CMK (cell line): ENCODE data around the gene USF2.

Experiments
- DNase-seq: peaks from one replicate; pipeline ENCODE4 v3.0.0-alpha.2; 2010; ENCODE audit warnings: low read depth

The USF2 gene

DNA sequence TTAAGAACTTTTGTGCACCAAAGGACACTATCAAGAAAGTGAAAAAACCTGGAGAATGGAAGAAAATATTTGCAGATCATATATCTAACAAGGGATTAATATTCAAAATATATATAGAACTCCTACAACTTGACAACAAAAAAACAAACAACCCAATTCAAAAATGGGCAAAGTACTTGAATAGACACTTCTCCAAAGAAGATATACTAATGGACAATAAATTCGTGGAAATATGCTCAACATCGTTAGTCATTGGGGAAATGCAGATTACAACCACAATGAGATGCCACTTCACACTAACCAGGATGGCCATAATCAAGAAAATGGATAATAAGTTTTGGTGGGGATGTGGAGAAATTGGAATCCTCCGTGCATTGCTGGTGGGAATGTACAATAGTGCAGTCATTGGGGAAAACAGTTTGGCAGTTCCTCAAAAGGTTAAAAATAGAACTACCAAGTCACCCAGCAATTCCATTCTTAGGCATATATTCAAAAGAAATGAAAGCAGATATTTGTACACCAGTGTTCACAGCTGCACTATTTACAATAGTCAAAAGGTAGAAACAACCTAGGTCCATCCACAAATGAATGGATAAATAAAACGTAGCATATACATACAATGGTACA lies 22.2 kb upstream of the USF2 start:
- DNase-seq, result no peak

DNA sequence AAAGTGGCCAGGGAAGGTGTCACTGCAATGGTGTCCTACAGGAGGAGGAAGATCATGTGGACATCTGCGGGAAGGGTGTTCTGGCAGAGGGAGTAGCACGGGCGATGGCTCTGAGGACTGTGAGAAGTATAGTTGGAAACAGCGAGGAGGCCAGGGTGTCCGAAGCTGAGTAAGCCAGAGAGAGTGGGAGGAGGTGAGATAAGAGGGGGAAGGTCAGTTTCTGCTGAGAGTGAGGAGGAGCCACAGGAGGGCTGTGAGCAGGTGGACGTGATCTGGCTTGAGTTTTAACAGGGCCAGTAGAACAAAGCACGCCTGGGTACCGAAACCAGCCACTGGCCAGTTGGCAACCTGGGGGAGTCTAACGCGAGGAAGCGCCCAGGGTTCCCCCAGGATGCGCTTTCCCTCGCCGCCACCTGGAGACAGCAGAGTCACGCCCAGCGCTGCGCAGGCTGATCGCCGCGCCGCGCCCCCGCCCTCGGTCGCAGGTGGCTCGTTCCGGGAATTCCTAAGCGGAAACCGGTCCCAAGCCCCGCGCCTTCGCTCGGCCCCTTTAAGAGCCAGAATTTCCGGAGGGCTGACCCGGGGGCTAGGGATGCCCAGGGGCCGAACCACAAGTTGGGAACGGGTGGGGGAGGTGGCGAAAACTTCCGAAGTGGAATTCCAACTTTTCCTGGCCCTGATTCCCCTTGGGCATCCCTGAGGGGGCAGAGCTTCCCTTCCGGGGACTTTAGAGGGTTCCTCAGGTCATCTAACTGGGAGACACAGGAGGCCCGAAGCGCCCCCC lies 21.0 kb upstream of the USF2 start:
- no peak for DNase-seq

DNA sequence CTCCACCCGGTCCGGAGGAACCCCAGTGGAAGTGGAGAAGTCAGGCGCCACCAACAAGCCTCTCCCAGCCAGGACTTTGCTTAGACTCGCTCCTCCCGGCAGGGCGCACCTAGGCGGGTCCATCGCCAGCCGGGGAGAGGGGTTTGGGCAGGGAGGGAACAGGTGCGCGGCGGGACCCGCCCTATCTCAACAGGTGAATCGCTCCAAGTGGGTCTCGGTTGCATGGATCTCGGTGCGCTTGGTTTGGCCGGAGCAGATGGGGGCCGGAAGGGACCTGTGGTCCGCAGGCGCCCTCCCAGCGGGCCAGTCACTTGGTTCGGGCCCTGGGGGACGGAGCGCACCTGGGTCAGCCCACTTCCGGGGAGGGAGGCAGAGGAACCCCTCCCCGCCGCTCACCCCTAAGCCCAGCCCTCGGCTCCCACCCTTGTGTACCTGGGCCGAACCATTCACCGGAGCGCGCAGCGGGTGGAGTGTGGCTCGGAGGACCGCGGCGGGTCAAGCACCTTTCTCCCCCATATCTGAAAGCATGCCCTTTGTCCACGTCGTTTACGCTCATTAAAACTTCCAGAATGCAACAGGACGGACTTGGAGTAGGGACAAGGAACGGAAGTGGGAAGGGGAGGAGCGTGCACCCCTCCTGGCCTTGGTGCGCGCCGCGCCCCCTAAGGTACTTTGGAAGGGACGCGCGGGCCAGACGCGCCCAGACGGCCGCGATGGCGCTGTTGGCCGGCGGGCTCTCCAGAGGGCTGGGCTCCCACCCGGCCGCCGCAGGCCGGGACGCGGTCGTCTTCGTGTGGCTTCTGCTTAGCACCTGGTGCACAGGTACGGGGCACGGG lies 20.2 kb upstream of the USF2 start, which contains the start of gene LSR:
TSS of gene LSR (plus strand) at position 693 of the 836 bp plus-strand sequence. CDS start at position 714, 21 bp downstream.
- DNase-seq, result no peak

DNA sequence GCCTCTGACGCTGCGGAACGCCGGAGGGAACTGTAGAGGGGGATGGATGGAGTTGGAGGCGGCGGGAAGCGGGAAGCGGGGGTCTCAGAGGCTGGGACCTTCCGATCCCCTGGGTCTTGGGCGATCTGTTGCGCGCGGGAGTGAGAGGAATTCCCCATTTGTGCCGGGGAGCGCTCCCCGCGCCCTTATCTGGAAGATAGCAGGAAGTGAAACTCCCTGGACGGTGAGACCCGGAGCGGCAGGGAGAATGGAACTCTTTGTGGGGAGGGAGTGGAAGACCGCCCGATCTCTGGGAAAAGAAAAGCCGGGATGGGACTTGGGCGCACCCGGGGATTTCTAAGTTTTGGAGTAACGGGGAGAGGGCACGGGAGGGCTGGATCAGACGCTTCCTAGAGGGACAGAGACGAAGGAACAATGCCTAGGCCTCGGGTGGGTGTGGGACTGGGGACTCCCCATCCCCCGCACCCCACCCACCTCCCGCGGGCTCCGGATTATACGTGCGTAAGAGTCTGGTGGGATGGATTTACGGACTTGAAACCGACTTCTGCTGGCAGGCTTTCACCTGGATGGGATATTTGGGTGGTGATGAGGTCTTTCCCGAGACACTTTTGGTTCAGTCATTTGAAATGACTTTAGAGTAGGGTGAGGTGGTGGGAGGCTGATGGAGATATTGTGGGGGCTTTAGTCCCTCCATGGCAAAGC lies 19.5 kb upstream of the USF2 start:
- no peak for DNase-seq

DNA sequence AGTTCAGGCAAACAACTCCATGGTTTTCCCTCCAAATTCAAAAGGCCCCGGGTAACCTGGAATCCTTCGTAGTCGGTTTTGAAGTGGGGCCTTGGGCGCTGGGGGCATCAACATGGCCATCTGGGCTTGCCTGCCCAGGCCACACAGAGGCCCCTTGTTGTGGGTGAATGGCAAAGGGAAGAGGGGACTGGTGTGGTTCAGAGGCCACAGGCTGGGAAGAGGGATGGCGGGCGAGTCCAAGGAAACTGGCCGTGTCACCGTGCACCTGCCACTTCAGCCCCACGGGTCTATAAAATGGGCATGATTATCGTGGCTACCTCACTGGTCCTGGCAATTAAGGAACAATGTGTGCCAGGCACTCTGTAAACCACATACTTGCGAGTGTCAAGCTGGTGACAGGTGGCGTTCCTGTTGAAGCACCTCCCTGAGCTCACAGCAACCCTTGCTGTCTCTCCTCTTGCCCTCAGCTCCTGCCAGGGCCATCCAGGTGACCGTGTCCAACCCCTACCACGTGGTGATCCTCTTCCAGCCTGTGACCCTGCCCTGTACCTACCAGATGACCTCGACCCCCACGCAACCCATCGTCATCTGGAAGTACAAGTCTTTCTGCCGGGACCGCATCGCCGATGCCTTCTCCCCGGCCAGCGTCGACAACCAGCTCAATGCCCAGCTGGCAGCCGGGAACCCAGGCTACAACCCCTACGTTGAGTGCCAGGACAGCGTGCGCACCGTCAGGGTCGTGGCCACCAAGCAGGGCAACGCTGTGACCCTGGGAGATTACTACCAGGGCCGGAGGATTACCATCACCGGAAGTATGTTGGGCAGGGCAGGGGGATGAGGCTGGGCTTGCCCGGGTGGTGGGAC lies 18.7 kb upstream of the USF2 start:
- DNase-seq, result no peak

DNA sequence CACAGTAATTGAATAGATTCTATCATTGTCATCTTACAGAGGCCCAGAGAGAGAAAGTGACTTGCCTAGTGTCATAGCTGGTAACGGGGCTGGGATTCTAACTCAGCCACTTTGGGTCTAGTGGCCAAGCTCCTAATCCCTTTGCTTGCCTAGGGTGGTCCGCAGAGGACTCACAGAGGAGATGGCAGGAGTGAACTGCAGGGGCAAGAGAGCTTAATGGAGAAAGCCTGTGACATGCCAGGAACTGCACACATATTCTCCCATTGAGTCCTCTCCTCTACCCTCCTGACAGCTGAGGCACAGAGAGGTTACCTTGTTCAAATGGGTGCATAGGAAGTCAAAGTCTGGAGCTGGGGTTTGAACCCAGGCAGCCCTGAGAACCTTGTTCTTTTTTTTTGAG lies 17.3 kb upstream of the USF2 start:
- no peak for DNase-seq

DNA sequence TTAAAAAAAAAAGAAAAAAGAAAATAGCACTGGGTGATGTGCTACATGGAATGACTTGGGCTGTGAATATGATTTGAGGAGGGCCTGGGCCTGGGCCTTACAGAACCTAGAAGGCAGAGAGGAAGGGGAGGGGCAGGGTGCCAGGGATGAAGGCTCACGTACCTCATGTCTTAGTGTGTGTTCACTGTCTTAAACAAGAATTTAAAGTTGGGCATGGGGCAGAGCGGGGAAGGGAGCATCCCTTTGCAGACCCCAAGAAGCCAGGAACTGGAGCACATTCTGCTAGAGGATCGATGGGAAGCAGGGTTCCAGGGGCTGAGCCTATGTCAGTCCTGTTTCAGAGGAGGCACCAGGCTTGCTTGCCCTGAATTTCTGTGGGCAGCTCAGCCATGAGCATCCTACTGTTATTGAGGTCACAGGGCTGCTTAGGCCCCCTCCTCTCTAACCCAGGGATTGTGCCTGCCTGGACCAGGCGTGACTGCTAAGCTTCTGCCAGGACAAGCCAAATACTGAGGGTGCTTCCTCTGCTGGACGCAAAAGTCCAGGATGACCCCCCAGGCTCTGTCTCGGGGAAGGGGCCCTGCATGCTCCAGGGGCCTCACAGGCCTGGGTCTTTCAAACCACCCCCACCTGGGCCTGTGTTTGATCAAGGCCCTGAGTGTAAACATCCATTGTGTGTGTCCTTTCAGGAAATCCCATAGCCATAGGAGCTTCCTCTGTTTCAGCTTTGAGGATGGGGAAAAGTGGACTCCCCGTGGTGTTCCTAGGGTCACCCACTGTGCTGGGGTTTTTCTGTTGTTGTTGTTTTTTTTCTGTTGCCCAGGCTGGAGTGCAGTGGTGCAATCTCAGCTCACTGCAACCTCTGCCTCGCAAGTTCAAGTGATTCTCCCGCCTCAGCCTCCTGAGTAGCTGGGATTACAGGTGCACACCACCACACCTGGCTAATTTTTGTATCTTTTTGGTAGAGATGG lies 15.2 kb upstream of the USF2 start:
- DNase-seq, result no peak

DNA sequence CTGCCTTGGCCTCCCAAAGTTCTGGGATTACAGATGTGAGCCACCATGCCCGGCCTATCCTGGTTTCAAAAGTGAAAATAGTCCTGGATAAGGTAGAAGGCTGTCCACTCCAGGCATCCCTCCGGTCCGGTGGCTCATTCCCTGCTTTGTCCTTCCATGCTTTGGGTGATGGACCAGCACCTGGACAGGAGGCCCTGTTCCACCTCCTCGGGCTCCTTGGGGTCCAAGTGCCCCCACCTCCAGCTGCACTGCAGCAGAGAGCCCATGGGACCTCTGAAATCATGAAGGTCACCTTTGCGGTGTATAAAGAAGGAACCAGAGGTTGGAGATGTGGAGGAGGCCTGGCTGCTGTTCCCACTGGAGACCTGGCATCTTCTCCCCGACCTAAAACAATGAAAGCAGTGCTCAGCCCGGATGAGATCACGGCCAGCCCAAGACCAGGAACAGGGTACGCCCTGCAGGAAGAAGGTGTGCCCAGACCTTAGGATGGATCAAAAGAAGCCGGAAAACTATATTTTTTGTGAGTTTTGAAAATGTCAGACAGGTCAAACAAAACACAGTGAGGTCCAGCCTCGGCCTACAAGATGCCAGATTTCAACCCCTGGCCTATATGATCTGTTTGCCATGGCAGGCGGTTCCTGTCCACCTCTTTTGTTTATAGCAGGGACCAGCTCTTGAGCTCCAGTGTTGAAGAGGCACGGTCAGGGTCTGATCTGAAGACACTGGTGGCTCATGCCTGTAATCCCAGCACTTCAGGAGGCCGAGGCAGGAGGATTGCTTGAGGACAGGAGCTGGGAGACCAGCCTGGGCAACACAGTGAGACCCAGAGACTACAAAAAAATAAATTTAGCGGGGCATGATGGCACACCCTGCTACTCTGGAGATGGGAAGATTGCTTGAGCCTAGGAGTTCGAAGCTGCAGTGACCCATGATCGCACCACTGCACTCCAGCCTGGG lies 14.1 kb upstream of the USF2 start:
- no peak for DNase-seq

DNA sequence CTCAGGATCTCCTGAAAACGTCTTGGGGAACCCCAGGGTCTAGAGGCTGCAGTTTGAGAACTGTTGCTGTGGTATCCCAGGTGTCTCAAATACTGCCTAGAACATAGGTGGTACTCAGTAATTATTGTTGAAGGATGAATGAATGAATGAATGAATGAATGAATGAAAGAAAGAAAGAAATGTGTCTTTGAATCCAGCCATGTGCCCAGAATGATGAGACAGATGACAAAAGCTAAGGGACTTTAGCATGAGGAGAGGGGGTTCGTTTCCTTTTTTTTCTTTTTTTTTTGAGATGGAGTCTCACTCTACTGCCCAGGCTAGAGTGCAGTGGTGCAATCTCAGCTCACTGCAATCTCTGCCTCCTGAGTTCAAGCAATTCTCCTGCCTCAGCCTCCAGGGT lies 12.2 kb upstream of the USF2 start:
- DNase-seq, result no peak

DNA sequence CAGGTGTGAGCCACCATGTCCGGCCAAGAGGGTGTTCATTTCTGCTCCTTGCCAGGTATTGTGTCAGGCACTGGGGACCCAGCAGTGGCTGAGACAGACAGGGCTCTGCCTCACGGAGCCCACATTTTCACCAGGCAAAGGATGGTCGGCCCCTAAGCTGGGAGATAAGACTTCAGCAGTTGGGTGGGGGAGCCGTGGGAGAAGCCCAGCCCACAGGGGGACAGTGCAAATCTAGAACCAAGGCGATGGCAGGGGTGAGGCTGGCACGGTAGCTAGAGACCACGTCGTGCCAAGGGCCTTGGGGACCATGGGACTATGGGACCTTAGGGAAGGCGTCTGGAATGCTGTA lies 11.7 kb upstream of the USF2 start:
- DNase-seq, result no peak

DNA sequence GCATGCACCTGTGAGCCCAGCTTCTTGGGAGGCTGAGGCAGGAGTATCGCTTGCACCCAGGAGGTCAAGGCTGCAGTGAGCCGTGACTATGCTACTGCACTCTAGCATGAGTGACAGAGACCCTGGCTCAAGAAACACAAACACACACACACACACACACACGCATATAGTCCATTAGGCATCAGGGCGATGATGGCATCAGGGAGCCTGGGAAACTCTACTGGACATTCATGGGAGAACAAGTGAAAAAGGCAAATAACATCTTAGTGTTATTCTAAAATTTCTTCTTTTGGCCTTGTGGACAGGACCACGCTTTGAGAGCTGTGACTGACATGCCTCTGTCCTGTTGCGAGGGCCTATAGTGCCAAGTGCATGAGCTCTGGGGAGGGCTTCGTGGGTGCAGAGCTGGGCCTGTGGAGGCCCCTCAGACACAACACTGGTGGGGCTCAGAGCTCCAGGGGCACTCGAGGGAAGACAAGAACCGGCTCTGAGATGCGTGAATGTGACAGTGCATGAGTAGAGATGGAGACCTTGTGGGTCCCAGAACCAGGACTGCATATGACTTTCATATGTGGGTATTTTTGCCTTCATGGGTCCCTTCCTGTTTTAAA lies 8.0 kb upstream of the USF2 start:
- DNase-seq, result no peak

DNA sequence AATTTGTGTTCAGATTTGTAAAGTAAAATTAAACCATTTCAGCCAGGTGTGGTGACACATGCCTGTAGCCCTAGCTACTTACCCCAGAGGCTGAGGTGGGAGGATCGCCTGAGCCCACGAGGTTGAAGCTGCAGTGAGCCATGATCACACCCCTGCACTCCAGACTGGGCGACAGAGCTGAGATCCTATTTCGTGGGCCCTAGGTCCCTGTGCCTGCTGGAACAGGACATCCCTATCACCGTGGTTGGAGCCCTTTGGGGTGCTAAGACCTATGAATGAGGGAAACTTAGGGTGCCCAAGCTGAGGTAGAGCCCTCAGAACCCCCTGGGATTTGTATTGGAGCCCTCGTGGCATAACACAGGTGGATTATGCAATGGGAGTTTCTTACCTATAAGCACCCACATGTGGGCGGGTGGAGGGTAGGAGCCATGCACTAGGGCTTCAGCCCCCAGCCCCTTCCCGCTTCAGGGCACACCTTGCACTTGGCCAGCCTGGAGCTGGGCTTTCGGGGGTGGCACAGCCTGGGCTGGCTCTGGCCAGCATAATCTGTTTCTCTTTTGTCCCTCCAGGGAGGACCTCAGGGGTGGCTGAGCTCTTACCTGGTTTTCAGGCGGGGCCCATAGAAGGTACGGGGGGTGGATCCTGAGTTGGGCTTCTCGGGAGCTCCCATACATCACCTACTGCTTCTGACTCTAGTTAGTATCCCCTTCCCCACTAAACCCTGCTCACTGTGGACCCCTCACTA lies 7.2 kb upstream of the USF2 start:
- DNase-seq, result no peak

DNA sequence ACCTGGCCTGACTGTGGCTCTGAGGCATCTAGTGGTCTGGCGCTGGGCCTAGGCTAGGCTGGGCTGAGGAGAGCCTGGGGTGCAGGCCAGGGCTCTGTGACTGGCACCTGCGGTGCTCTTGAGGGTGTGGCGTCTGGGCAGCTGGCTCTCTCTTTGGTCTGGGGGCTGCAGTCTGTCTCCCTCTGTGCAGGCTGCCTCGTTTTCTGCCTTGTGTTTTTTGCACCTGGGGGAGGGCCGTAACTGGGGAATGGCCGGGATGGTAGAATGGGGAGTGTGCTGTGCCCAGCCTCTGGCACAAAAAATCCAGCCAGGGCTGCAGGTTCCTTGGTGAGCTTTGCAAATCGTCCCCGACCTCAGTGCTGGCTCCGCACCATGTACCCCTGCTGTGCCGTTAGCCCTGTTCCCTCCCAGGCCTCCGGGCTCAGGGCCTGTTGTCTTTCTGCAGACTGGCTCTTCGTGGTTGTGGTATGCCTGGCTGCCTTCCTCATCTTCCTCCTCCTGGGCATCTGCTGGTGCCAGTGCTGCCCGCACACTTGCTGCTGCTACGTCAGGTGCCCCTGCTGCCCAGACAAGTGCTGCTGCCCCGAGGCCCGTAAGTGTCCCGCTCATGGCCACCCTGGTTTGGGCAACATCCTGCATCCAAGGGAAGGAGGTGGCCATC lies 6.5 kb upstream of the USF2 start:
- DNase-seq, result no peak

DNA sequence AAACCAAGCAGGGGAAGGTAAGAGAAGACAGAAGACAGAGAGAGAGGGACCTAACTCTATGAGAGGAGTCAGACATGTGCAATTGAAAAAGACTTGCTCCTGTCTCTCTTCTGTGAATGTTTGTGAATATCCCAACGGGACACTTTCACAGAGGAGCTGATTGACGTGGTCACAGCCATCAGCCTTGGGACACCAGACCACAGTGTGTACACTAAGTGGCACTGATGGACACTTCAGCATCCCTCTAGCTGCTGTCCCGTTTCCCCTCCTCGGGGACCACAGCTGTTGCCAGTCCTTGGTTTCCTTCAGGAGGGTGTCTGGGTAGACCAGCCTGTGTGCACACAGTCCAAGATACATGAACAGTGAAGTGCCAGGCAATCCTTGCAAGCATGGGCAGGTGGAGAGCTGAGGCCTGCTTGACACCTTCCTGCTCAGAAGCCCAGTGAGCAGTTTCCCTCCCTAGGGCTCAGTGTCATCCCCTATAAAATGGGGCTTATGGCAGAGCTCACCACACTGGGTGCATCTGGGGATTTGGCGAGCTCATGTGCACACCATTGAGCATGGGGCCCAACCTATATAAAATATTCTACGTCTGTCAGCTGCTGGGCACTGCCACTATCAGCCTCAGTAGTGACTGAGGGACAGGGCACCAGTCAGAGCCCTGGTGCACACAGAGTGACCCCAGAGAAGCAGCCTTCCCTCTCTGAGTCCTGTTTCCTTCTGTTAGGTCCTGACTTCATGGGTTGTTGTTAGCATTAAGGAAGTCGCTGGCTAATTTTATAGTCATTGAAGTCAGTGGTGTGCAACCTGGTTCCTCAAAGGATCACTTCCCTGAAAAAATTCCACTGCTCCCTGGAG lies 4.3 kb upstream of the USF2 start:
- no peak for DNase-seq

DNA sequence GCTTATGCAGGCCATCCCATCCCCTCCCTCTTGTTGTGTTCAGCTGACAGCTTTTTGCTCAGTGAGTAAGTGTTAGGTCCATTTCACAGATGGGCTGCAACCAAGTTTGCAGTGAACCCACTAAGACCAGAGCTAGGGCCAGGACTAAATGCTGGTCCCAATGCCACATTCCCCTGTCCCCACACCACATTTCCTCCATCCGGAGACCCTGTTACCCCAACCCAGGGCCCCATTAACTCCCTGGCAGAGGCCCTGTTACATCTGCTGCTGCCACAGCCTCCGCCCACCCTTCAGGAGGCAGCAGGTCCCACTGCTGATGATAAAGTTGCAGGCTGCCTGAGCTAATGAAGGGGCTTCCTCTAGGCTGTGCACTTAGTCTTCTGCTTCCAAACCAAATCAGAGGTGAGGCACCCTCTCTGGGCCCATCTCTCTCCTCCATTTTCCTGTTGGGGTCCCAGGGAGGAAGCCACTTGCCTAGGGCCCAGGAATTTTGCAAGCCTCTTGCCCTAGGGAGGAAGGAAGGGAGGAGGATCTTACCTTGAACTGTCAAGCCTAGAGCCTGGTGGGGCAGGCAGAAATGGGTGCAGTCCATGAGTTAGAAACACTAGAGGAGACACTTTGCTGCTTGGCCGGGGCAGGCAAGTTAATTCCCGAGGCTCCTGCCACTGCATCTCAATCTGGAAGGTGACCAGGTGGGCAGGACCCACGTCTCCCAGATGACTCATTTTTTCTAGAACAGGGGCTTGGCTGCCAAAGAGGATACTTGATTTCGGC lies 3.4 kb upstream of the USF2 start:
- DNase-seq, result no peak
